ENCODE results near the gene DNAJA4.
A peak's percentile ranks its signal among the peaks of the same experiment; 100 is the strongest.

The DNAJA4 gene

DNA sequence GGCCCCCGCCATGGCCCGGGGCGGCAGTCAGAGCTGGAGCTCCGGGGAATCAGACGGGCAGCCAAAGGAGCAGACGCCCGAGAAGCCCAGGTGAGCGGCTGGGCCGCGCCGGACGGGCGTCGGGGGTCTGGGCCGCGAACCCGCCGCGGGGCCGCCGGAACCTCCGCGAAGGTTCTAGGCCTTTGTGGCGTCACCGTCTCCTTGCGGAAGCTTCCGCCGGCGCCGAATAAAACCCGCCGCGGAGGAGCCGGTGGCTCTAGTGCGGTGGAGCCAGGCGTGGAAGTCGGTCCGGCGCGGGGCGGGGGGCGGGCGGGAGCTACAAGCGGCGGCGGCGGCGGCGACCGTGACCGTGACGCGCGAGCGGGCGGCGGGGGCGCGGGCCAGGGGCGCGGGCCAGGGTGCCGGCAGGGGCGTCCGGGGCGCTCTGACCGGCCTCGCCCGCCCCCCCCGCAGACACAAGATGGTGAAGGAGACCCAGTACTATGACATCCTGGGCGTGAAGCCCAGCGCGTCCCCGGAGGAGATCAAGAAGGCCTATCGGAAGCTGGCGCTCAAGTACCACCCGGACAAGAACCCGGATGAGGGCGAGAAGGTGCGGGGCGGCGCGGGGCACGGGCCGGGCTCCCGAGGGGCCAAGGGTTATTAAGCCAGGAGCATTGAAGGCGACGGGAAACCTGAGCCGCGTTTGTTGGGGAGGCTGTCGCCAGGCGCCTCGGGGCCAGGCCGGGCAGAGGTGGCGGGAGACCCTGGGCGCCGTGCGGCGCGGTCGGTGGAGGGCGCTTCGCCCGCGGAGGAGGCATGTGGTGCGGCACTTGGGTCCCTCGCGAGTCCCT lies at the start of gene DNAJA4:
Gene DNAJA4 (plus strand): TSS at position 259 of the 833 bp plus-strand sequence. CDS start 202 bp downstream, at position 461.
- DNase-seq: peak; percentile 63

GRCh38 chr15:78216276-78217104 lies 47.9 kb upstream of the DNAJA4 start:
- DNase-seq: no peak

- no peak for DNase-seq
These were observed 43.6 kb upstream of the DNAJA4 start for GRCh38 chr15:78220713-78221112.

- DNase-seq: no peak
These were observed 41.5 kb upstream of the DNAJA4 start for GRCh38 chr15:78222745-78223395.

DNA sequence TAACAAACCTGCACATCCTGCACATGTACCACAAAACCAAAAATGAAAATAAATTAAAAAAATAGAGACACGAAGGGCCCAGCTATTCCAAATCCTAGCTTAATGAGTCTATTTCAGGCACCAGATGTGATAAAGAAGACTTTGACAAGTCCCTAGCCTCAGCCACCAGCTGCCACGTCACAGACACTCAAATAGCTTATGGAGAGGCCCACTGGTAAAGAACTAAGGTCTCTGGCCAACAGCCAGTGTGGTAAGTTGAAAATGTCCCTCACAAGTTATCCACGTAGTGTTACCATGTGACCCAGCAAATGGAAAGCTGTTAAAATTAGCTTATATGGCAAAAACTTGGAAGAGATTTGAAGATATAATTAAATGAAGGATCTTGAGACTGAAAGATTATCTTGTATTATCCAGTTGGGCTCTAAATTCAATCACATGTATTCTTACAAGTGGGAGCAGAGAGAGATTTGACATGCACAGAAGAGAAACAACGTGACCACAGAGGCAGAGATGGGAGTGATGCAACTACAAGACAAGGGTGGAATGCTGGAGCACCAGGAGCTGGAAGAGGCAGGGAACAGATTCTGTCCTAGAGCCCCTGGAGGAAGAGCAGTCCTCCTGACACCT lies 40.9 kb upstream of the DNAJA4 start:
- no peak for DNase-seq

DNA sequence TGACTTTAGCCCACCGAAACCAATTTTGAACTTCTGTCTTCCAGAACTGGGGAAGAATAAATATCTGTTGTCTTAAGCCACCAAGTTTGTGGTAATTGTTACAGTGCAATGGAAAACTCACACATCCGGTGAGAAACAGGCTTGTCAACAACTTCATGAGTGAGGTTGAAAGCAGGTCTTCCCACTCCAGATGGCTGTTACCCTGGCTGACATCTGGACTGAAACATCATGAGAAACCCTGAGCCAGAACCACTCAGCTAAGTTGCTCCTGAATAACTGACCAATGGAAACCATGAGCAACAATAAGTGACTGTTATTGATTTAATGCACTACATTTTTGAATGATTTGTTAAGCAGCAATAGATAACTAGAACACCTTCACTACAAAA lies 40.3 kb upstream of the DNAJA4 start:
- peak; percentile 23 for DNase-seq

- DNase-seq: peak; percentile 80
These were observed 38.4 kb upstream of the DNAJA4 start for GRCh38 chr15:78225783-78226541.

DNA sequence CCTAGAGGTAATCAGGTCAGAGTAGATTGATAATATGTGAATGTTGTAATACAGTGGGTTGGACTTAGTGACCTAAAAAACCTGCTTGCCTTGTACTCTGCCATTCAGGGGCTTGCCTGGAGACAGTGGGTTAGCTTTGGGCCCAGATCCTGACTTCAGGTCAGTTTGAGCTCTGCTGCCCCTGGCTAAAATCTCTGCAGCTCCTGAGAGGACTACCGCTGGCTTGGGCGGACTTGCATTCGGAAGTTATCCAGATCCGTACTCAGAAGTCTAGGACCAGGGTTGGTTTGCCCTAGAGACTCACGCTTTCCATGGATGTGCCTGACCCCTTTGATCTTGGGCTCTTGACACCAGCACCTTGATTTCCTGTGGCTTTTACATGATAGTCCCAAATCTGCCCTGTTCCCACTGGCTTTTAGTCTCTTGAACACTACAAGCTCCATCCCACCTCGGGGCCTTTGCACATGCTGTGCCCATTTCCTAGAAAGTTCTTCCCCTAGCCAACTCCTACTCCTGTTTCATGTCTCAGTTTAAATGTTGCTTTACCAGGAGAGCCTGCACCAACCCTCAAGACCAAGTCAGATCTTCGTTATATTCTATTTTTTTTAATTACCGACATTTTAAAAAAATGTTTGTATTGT lies 35.9 kb upstream of the DNAJA4 start:
- DNase-seq: no peak

DNA sequence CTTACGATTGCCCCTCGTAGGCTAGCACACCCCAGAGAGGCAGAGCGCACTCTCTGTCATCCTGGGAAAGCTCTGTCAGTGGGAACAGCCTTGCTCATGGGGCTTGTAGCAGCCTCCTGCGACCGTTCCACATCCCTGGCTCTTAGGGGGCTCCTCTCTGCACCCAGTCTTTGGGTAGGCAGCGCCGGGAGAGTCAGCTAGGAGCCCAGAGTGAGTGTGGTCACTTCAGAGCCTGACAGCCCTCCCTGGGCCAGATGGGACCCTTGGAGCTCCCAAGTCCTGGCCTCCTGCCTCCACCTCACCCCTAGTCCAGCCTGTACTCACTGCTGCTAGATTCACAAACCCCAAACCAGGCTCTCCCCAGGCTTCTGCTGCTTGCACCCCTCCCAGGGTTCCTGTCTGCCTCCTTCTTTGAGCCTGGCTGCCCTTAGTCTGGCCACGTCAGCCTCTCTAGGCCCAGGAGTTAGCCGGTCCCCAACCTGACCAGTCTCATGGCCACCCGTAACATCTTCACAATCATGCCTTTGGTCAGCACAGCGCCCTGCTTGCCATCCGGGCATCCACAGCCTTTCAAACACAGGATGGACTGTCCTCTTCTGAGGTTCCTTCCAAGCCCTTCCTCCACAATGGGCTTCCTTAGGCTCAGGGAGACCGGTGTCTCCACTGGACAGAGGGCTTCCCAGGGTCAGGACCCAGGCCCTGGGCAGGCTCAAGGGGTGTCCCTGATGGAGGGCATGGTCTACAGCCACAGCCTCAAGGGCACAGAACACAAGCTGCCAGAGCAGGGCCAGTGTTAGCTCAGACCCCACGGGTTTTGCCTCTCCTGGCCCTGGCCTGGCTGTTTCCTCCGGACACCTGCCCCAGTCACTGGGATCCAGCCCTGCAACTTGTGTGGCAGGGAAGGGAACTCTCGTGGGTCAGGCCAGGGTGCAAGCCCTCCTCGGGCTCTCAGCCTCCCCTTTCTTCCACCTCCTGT lies 34.6 kb upstream of the DNAJA4 start:
- DNase-seq: no peak

GRCh38 chr15:78232951-78233350 lies 31.4 kb upstream of the DNAJA4 start:
- DNase-seq: no peak

DNA sequence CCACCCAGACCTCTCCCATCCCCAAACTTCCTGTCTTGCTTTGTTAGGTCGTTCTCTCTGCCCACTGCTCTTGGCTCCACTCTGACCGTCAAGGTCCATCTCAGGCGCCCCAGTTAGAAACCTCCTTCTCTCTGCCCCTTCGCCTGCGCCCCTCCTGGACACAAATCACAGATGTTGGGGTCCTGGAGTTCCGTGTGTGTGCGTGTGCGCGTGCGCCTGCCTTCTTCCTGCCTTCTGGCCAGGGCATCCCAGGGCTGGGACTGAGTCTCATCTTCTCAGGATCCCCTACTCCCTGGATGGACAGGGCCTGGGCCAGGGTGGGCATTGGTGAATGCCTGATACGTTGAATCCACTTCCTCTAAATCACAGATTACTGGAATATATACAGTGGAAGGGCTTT lies 30.9 kb upstream of the DNAJA4 start:
- DNase-seq: no peak

- DNase-seq: peak; percentile 16
These were observed 29.8 kb upstream of the DNAJA4 start, which contains the start of gene ACSBG1 for GRCh38 chr15:78234515-78235040. Gene ACSBG1, minus strand, starts transcription at chr15:78234565. Its CDS starts 64 bp downstream, at chr15:78234501.

- no peak for DNase-seq
These were observed 27.9 kb upstream of the DNAJA4 start for GRCh38 chr15:78236491-78236890.

GRCh38 chr15:78237146-78237545 lies 27.2 kb upstream of the DNAJA4 start:
- DNase-seq: no peak

DNA sequence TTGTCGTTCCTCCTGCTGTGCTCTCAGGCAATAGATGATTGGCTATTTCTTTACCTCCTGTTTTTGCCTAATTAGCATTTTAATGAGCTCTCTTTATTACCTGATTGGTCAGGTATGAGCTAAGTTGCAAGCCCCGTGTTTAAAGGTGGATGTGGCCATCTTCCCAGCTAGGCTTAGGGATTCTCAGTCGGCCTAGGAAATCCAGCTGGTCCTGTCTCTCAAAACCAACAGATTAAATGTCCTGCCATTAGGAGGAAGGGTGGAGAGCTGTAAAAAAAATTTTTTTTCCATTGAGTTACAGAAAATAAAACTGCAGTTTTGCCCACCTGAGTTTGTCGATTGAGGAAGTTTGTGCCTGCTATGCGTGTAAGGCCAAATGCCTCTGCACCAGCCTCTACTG lies 24.6 kb upstream of the DNAJA4 start:
- DNase-seq: no peak

DNA sequence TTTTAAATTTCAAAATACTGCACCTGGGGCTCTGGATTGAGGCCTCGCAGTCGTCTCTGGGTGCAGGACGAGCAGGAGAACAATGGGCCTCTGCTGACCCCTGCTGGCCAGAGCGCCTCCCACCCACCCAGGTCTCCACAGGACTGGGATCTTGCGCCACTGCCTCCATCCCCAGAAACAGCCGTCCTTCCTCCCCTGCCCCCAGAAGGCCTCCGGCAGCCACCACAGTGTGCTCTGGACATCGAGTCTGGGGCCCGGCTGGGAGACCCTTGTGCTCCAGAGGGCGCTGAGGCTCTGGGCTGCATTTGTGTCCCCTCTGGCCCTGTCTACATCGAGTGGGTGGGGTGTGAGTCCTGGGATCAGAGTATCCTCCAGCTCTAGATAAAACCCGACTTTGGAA lies 23.3 kb upstream of the DNAJA4 start:
- DNase-seq: peak; percentile 86

- peak; percentile 30 for DNase-seq
These were observed 22.2 kb upstream of the DNAJA4 start for GRCh38 chr15:78242128-78242527.

DNA sequence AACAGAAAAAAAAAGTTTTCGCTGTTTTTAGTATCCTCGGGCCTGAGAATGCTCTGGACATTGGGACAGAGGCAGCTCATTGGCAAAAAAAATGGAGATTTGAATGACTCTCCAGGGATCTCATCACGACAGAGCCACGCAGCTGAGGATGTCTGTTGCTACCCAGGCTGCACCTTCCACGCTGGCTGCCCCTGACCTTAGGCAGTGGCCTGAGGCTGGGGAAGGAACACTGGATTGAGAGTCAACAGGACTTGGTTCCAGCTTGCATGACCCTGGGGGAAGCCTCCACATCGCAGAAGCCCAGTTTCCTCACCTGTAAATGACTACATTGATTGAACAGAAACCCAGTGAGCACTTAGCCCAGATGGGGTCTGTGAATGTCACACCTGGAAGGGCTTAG lies 21.3 kb upstream of the DNAJA4 start:
- DNase-seq: no peak

- DNase-seq: no peak
These were observed 20.8 kb upstream of the DNAJA4 start for GRCh38 chr15:78243491-78243941.

GRCh38 chr15:78244101-78244500 lies 20.3 kb upstream of the DNAJA4 start:
- no peak for DNase-seq

Measured in activated CD4-positive, alpha-beta T cell treated with anti-CD3 and anti-CD28 coated beads, Interleukin-2, amount 50 U/mL, for 16 hours (primary cell).